Measurements from ENCODE around the gene DISC1.
A peak's percentile ranks its signal among the peaks of the same experiment; 100 is the strongest.
"Not testable (repeated sequence)": the region's sequence is repeated elsewhere in the genome, so short reads cannot be mapped to it uniquely, and the experiment has no call there.

The DISC1 gene

GRCh38 chr1:231616667-231617066 lies 9.9 kb upstream of the DISC1 start:
- TF ChIP-seq ZNF274 (IDR thresholded peaks at IDR 0.05; ENCODE audit: low read depth, low read length): no peak

GRCh38 chr1:231618609-231619256 lies 7.9 kb upstream of the DISC1 start:
- H3K4me3 ChIP-seq (ENCODE audit: low read length): no peak overlapping the region
- no peak for TF ChIP-seq ZNF274 (IDR thresholded peaks at IDR 0.05; ENCODE audit: low read depth, low read length)

More at GRCh38 chr1:231616667-231617066, 9.9 kb upstream of the DISC1 start:
- H3K4me3 ChIP-seq (ENCODE audit: low read length): no peak overlapping the region

DNA sequence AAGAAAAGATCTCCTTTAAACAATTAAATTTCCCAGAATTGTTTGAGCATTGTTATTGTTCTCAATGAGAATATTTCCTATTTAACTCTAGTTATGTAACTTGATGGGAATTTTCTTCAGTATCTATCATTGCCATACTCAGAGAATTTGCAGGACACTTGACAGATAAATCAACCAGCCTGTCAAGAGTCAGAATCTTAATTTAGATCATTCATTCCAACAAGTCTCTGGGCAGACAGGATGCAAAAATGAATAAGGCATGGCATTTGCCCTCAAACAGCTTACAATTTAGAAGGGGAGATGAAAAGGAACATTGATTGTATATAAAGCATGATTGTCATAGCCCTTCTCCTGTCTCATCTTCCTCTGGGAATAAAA lies 7.3 kb upstream of the DISC1 start:
- TF ChIP-seq ZNF274 (IDR thresholded peaks at IDR 0.05; ENCODE audit: low read depth, low read length): no peak

GRCh38 chr1:231625042-231625441 lies 1.5 kb upstream of the DISC1 start:
- not testable (repeated sequence) for H3K4me3 ChIP-seq (ENCODE audit: low read length)

More for the DNA sequence above, 7.3 kb upstream of the DISC1 start:
- H3K4me3 ChIP-seq (ENCODE audit: low read length): no peak overlapping the region

DNA sequence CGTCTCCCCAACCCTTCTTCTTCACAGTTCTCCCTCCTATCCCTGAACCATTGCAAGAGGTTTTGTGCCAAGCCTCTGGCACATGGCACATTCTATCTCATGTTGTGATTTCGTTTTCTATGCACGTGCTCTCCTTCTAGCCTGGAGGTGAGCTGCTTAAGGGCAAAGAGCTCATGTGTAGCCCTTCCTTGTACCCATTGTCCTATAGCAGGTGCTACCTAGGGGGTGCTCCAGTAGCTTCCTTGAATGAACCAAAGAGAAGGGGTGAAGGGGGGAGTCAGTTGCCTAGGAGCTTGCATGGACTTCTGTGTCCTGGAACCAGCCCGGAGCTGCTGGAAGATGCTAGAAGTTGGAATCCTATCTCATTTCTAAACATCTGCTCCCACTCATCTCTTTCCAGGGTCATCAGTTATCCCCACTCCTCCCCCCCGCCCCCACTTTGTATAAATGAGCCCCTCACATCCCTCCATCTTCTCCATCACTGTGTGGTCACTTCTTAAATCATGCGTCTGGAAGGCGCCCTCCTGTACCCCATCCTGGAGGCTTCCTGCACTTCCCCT lies 535 bp upstream of the DISC1 start:
- no peak for TF ChIP-seq ZNF274 (IDR thresholded peaks at IDR 0.05; ENCODE audit: low read depth, low read length)
- H3K4me3 ChIP-seq (ENCODE audit: low read length): peak overlapping the region; percentile 63; the same call in 1 of the 2 replicates

- H3K4me3 ChIP-seq (ENCODE audit: low read length): peak overlapping the region; percentile 63
- no peak for TF ChIP-seq ZNF274 (IDR thresholded peaks at IDR 0.05; ENCODE audit: low read depth, low read length)
Observed at GRCh38 chr1:231626951-231627614, 493 bp downstream of the DISC1 start.

- TF ChIP-seq ZNF274 (IDR thresholded peaks at IDR 0.05; ENCODE audit: low read depth, low read length): no peak
- H3K4me3 ChIP-seq (ENCODE audit: low read length): no peak overlapping the region
Observed at GRCh38 chr1:231628207-231628876, 1.8 kb downstream of the DISC1 start.

GRCh38 chr1:231629132-231629531 lies 2.5 kb downstream of the DISC1 start:
- no peak overlapping the region for H3K4me3 ChIP-seq (ENCODE audit: low read length)

GRCh38 chr1:231630558-231631205 lies 4.1 kb downstream of the DISC1 start:
- no peak overlapping the region for H3K4me3 ChIP-seq (ENCODE audit: low read length)
- TF ChIP-seq ZNF274 (IDR thresholded peaks at IDR 0.05; ENCODE audit: low read depth, low read length): no peak

More at GRCh38 chr1:231629132-231629531, 2.5 kb downstream of the DISC1 start:
- TF ChIP-seq ZNF274 (IDR thresholded peaks at IDR 0.05; ENCODE audit: low read depth, low read length): no peak

GRCh38 chr1:231631717-231632116 lies 5.1 kb downstream of the DISC1 start:
- H3K4me3 ChIP-seq (ENCODE audit: low read length): no peak overlapping the region
- no peak for TF ChIP-seq ZNF274 (IDR thresholded peaks at IDR 0.05; ENCODE audit: low read depth, low read length)

DNA sequence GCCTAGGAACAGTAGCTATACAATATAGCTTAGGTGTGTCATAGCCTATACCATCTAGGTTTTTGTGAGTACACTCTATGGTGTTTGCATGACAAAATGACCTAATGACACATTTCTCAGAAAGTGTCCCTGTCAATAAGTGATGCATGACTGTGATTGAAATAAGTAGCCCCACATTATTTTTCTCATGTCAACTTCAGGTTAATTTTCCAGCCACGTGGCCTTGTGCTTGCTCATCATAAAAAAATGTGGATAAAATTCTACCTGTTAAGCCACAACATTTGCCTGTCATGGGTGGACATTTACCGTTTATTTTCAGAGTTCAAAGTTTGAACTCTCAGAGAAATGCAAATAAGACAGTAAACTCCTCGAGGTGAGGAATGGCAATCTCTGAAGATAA lies 5.5 kb downstream of the DISC1 start:
- TF ChIP-seq ZNF274 (IDR thresholded peaks at IDR 0.05; ENCODE audit: low read depth, low read length): no peak
- H3K4me3 ChIP-seq (ENCODE audit: low read length): no peak overlapping the region

- H3K4me3 ChIP-seq (ENCODE audit: low read length): no peak overlapping the region
- TF ChIP-seq ZNF274 (IDR thresholded peaks at IDR 0.05; ENCODE audit: low read depth, low read length): no peak
Observed at GRCh38 chr1:231634323-231635013, 7.9 kb downstream of the DISC1 start.

GRCh38 chr1:231636157-231636556 lies 9.6 kb downstream of the DISC1 start:
- H3K4me3 ChIP-seq (ENCODE audit: low read length): no peak overlapping the region
- no peak for TF ChIP-seq ZNF274 (IDR thresholded peaks at IDR 0.05; ENCODE audit: low read depth, low read length)

DNA sequence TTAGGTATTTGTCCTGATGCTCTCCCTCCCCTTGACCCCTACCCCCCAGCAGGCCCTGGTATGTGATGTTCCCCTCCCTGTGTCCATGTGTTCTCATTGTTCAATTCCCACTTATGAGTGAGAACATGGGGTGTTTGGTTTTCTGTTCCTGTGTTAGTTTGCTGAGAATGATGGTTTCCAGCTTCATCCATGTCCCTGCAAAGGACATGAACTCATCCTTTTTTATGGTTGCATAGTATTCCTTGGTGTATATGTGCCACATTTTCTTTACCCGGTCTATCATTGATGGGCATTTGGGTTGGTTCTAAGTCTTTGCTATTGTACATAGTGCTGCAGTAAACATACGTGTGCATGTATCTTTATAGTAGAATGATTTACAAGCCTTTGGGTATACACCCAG lies 10.3 kb downstream of the DISC1 start:
- H3K4me3 ChIP-seq (ENCODE audit: low read length): not testable (repeated sequence)
